Vagina (tissue), 2 donors: Measurements from ENCODE around the gene NME9.

Experiments used
- POLR2A ChIP-seq, 2 donors: fragments of 450-650 bp; IDR thresholded peaks; one replicate each; pipeline ENCODE4 v1.6.1; 2017; ENCODE audit warnings: antibody characterized with exemption in 2 of 2, mild to moderate bottlenecking in 2 of 2, moderate library complexity in 2 of 2
- TF ChIP-seq, protein P1 (sequence below), 3 experiments: fragments of 450-650 bp in 2 of 3; fragments of 200-600 bp in 1 of 3; sonication (generic) in 1 of 3; IDR thresholded peaks; one replicate each; pipeline ENCODE4 v1.5.1; 2017 to 2019; ENCODE audit warnings: antibody characterized with exemption in 3 of 3, mild to moderate bottlenecking in 2 of 3, moderate library complexity in 2 of 3

DNA sequence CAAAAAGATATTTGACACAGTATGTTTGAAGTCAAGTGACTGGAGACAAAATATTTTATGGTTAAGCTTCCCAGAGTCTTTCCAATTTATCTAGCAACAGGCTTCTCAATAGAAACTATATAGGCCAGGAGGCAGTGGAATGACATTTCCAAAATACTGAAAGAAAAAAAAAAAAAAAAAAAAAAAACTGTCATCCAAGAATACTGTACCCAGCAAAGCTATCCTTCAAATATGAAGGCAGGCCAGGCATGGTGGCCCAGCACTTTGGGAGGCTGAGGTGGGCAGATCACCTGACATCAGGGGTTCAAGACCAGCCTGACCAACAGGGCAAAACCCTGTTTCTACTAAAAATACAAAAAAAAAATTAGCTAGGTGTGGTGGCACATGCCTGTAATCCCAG lies 20.9 kb downstream of the NME9 start:
- TF ChIP-seq, protein P1, sequence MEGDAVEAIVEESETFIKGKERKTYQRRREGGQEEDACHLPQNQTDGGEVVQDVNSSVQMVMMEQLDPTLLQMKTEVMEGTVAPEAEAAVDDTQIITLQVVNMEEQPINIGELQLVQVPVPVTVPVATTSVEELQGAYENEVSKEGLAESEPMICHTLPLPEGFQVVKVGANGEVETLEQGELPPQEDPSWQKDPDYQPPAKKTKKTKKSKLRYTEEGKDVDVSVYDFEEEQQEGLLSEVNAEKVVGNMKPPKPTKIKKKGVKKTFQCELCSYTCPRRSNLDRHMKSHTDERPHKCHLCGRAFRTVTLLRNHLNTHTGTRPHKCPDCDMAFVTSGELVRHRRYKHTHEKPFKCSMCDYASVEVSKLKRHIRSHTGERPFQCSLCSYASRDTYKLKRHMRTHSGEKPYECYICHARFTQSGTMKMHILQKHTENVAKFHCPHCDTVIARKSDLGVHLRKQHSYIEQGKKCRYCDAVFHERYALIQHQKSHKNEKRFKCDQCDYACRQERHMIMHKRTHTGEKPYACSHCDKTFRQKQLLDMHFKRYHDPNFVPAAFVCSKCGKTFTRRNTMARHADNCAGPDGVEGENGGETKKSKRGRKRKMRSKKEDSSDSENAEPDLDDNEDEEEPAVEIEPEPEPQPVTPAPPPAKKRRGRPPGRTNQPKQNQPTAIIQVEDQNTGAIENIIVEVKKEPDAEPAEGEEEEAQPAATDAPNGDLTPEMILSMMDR (IDR thresholded peaks at IDR 0.05), result no peak
- TF ChIP-seq POLR2A (IDR thresholded peaks at IDR 0.05), result no peak
